Motor neuron (in vitro differentiated cells): ENCODE data around the gene CRYL1. TPM values are rescaled to one million over a fixed set of nuclear protein-coding genes. Genes with fewer than 3 reads are reported as not detected.
A peak's percentile ranks its signal among the peaks of the same experiment; 100 is the strongest.

ENCODE experiments used
- ATAC-seq, 8 experiments: fragments of 200-7000 bp; cut with Tn5 transposase; replicated peaks in 6 of 8; 2 replicates each; pipeline ENCODE4 v1.8.0; 2021; ENCODE audit warnings: mild to moderate bottlenecking in 8 of 8, moderate library complexity in 8 of 8
- H3K27ac ChIP-seq, 2 donors: fragments of 250-450 bp; sonication (Bioruptor Pico); 2 replicates each; pipeline ENCODE4 v1.9.0; 2021; ENCODE audit warnings: antibody characterized with exemption in 2 of 2, mild to moderate bottlenecking in 2 of 2, moderate library complexity in 1 of 2
- H3K4me1 ChIP-seq, 2 donors: fragments of 250-450 bp; sonication (Bioruptor Pico); replicated peaks in 1 of 2; 2 replicates each; pipeline ENCODE4 v1.6.1; 2021; ENCODE audit warnings: antibody characterized with exemption in 2 of 2, mild to moderate bottlenecking in 2 of 2, moderate library complexity in 1 of 2
- H3K4me3 ChIP-seq, 5 donors: fragments of 250-450 bp; sonication (Bioruptor Pico); 2 replicates each; pipeline ENCODE4 v1.9.0; 2021; ENCODE audit warnings: antibody characterized with exemption in 5 of 5, mild to moderate bottlenecking in 5 of 5, moderate library complexity in 4 of 5
- WGBS, 10 experiments: fragments of 450-650 bp; shearing (Covaris generic); methylation state at CpG; one replicate each; pipeline ENCODE4 v1.0.0; 2022; 5-methylcytosine and 5-hydroxymethylcytosine counted together
- in situ Hi-C, 9 experiments: fragments of 400-800 bp; cut with MboI; loops; one replicate each; pipeline ENCODE4 v1.15.0; 2021; ENCODE audit warnings: low sequenced_read_pairs in 9 of 9, low pct_unique_long_range_greater_than_20kb in 2 of 9; ENCODE audit not compliant: unreplicated experiment in 9 of 9
- total RNA-seq, 8 experiments: library from RNA; unstranded; fragments of 300-600 nt; gene quantifications; 2 replicates each; pipeline versions ENCODE4 v1.2.3 to v1.2.4, GENCODE V29; 2022

CRYL1 gene
- total RNA-seq, 8 experiments from 2014 or later = 4.6 to 41.5 (median 14.0) TPM

GRCh38 chr13:20475927-20476691 is 49.5 kb downstream of the CRYL1 start:
- Histone ChIP-seq H3K27ac (no peak overlapping the region), H3K4me1 (no peaks in the 10 kb centered on the region), H3K4me3 (no peak overlapping the region)
- WGBS, 10 experiments = 40 to 100% (median 67%) methylated on average over 1 to 10 of the region's 18 CpGs; no CpG with 5 or more reads in 1 of the 10 experiments
- ATAC-seq = no peak
- in situ Hi-C loops = loop anchor here in 6 of 9 experiments (25.0 kb wide), 3 partner anchors 289 to 461 kb away; partner anchors contain the start of genes XPO4 (in 4 of the 6) and GJB2 (in 1 of the 6)

GRCh38 chr13:20474515-20474914 is 51.1 kb downstream of the CRYL1 start:
- 83 to 100% (median 97%) methylated on average over 1 to 3 of the region's 3 CpGs; no CpG with 5 or more reads in 6 of the 10 experiments for WGBS, 10 experiments
- H3K27ac ChIP-seq = no peak overlapping the region

GRCh38 chr13:20473888-20474287 is 51.8 kb downstream of the CRYL1 start:
- H3K27ac ChIP-seq = no peak overlapping the region
- no peak for ATAC-seq

More at GRCh38 chr13:20474515-20474914, 51.1 kb downstream of the CRYL1 start:
- in situ Hi-C loops = loop anchor here in 1 of 9 experiments (25.0 kb wide), 1 partner anchor 287 kb away; the partner anchor contains the start of gene GJB2
- Histone ChIP-seq H3K4me1 (no peaks in the 10 kb centered on the region), H3K4me3 (no peak overlapping the region)
- no peak for ATAC-seq

GRCh38 chr13:20473139-20473538 is 52.5 kb downstream of the CRYL1 start:
- Histone ChIP-seq H3K4me1 (no peaks in the 10 kb centered on the region), H3K27ac (no peak overlapping the region), H3K4me3 (no peak overlapping the region)
- ATAC-seq = no peak
- 85 to 100% (median 95%) methylated on average over 1 to 8 of the region's 14 CpGs; no CpG with 5 or more reads in 4 of the 10 experiments for WGBS, 10 experiments
- in situ Hi-C loops = loop anchor here in 1 of 9 experiments (25.0 kb wide), 1 partner anchor 286 kb away; the partner anchor contains the start of gene GJB2

More at GRCh38 chr13:20473888-20474287, 51.8 kb downstream of the CRYL1 start:
- Histone ChIP-seq H3K4me1 (no peaks in the 10 kb centered on the region), H3K4me3 (no peak overlapping the region)
- in situ Hi-C loops = loop anchor here in 1 of 9 experiments (25.0 kb wide), 1 partner anchor 287 kb away; the partner anchor contains the start of gene GJB2
- WGBS, 10 experiments = 39 to 100% (median 76%) methylated on average over 1 to 5 of the region's 6 CpGs; no CpG with 5 or more reads in 2 of the 10 experiments

GRCh38 chr13:20472531-20472930 is 53.1 kb downstream of the CRYL1 start:
- in situ Hi-C loops = loop anchor here in 1 of 9 experiments (25.0 kb wide), 1 partner anchor 285 kb away; the partner anchor contains the start of gene GJB2
- 75 to 100% (median 95%) methylated on average over 2 to 6 of the region's 8 CpGs; no CpG with 5 or more reads in 3 of the 10 experiments for WGBS, 10 experiments

GRCh38 chr13:20470136-20470535 is 55.5 kb downstream of the CRYL1 start:
- Histone ChIP-seq H3K4me1 (no peaks in the 10 kb centered on the region), H3K4me3 (no peak overlapping the region), H3K27ac (no peak overlapping the region)
- 96 to 100% (median 100%) methylated on average over 1 to 5 of the region's 8 CpGs; no CpG with 5 or more reads in 6 of the 10 experiments for WGBS, 10 experiments
- in situ Hi-C loops = loop anchor here in 1 of 9 experiments (25.0 kb wide), 1 partner anchor 283 kb away; the partner anchor contains the start of gene GJB2
- no peak for ATAC-seq

More at GRCh38 chr13:20472531-20472930, 53.1 kb downstream of the CRYL1 start:
- no peak overlapping the region for H3K27ac ChIP-seq
- H3K4me3 ChIP-seq = no peak overlapping the region
- ATAC-seq = no peak
- H3K4me1 ChIP-seq = no peaks in the 10 kb centered on the region

GRCh38 chr13:20466371-20466770 is 59.3 kb downstream of the CRYL1 start:
- no peaks in the 10 kb centered on the region for H3K4me1 ChIP-seq
- no peak overlapping the region for H3K27ac ChIP-seq
- H3K4me3 ChIP-seq = no peak overlapping the region
- ATAC-seq = peak in 3 of 8 experiments; percentile 16 to 67 (median 61)
- in situ Hi-C loops = loop anchor here in 1 of 9 experiments (25.0 kb wide), 1 partner anchor 279 kb away; the partner anchor contains the start of gene GJB2
- 52 to 100% (median 82%) methylated on average over 2 of the region's 2 CpGs; no CpG with 5 or more reads in 4 of the 10 experiments for WGBS, 10 experiments

- no peak overlapping the region for H3K4me3 ChIP-seq
- WGBS, 10 experiments = 27 to 92% (median 54%) methylated on average over 1 to 6 of the region's 6 CpGs; no CpG with 5 or more reads in 1 of the 10 experiments
- in situ Hi-C loops = loop anchor here in 1 of 9 experiments (25.0 kb wide), 1 partner anchor 278 kb away; the partner anchor contains the start of gene GJB2
- H3K27ac ChIP-seq = no peak overlapping the region
- H3K4me1 ChIP-seq = no peaks in the 10 kb centered on the region
- ATAC-seq = no peak
These were observed 60.3 kb downstream of the CRYL1 start for GRCh38 chr13:20465218-20465879.

- in situ Hi-C loops = loop anchor here in 1 of 9 experiments (25.0 kb wide), 1 partner anchor 276 kb away; the partner anchor contains the start of gene GJB2
- no peaks in the 10 kb centered on the region for H3K4me1 ChIP-seq
- 50 to 100% (median 75%) methylated on average over 1 to 8 of the region's 8 CpGs; no CpG with 5 or more reads in 1 of the 10 experiments for WGBS, 10 experiments
- no peak overlapping the region for H3K4me3 ChIP-seq
- no peak for ATAC-seq
- H3K27ac ChIP-seq = no peak overlapping the region
These were observed 62.7 kb downstream of the CRYL1 start for GRCh38 chr13:20462921-20463320.

GRCh38 chr13:20462533-20462915 is 63.1 kb downstream of the CRYL1 start:
- in situ Hi-C loops = loop anchor here in 1 of 9 experiments (25.0 kb wide), 1 partner anchor 275 kb away; the partner anchor contains the start of gene GJB2
- 50 to 100% (median 75%) methylated on average over 1 to 6 of the region's 6 CpGs; no CpG with 5 or more reads in 1 of the 10 experiments for WGBS, 10 experiments
- no peak overlapping the region for H3K27ac ChIP-seq
- no peaks in the 10 kb centered on the region for H3K4me1 ChIP-seq
- no peak for ATAC-seq
- H3K4me3 ChIP-seq = no peak overlapping the region

- 80 to 88% methylated on average over 1 of the region's 8 CpGs; no CpG with 5 or more reads in 8 of the 10 experiments for WGBS, 10 experiments
- Histone ChIP-seq H3K27ac (no peak overlapping the region), H3K4me3 (no peak overlapping the region), H3K4me1 (no peaks in the 10 kb centered on the region)
- in situ Hi-C loops = loop anchor here in 1 of 9 experiments (25.0 kb wide), 1 partner anchor 275 kb away; the partner anchor contains the start of gene GJB2
- no peak for ATAC-seq
These were observed 63.7 kb downstream of the CRYL1 start for GRCh38 chr13:20461860-20462532.

GRCh38 chr13:20461481-20461859 is 64.2 kb downstream of the CRYL1 start:
- Histone ChIP-seq H3K27ac (no peak overlapping the region), H3K4me3 (no peak overlapping the region), H3K4me1 (no peaks in the 10 kb centered on the region)
- no peak for ATAC-seq
- in situ Hi-C loops = loop anchor here in 1 of 9 experiments (25.0 kb wide), 1 partner anchor 274 kb away; the partner anchor contains the start of gene GJB2
- 70 to 100% (median 81%) methylated on average over 1 to 2 of the region's 2 CpGs; no CpG with 5 or more reads in 6 of the 10 experiments for WGBS, 10 experiments
